Measurements from ENCODE around the gene ERBIN. TPM values are rescaled to one million over a fixed set of nuclear protein-coding genes. Genes with fewer than 3 reads are reported as not detected.

The ERBIN gene
- total and polyA plus RNA-seq, 2 of the 13 experiments (the other 11 are each of a cell fraction or from before 2014, with no cell fraction given) = 14.4 to 41.7 TPM

- TF ChIP-seq ZFYVE20 (CRISPR knock-in tag; IDR thresholded peaks at IDR 0.05; ENCODE audit: borderline replicate concordance, low read depth) = no peak
- no peak for TF ChIP-seq CENPX (CRISPR knock-in tag; IDR thresholded peaks at IDR 0.05)
- TF ChIP-seq PTBP1 (IDR thresholded peaks at IDR 0.05; ENCODE audit: low read depth, low read length, poor library complexity, severe bottlenecking) = no peak
- TF ChIP-seq ZBTB43 (CRISPR knock-in tag; conservative IDR thresholded peaks at IDR 0.05) = no peak
- TF ChIP-seq POLR2A (IDR thresholded peaks at IDR 0.05; ENCODE audit: insufficient read depth in 1 of 2, low read depth in 2 of 2, low read length in 2 of 2) = peak; percentile 71 to 79
- TF ChIP-seq HNRNPL (IDR thresholded peaks at IDR 0.05; ENCODE audit: low read depth, low read length) = 0 out of 2 replicates have a peak, but pooled peaks have one; percentile 30
- TF ChIP-seq MBD4 (IDR thresholded peaks at IDR 0.05; ENCODE audit: borderline replicate concordance, low read length) = no peak
- TF ChIP-seq ZNF580 (CRISPR knock-in tag; IDR thresholded peaks at IDR 0.05; ENCODE audit: borderline replicate concordance, low read depth) = no peak
- TF ChIP-seq AFF4 (CRISPR knock-in tag; IDR thresholded peaks at IDR 0.05) = no peak
- no peak for TF ChIP-seq REL (CRISPR knock-in tag; conservative IDR thresholded peaks at IDR 0.05)
- no peak for TF ChIP-seq SNRNP70 (IDR thresholded peaks at IDR 0.05; ENCODE audit: low read depth, low read length)
- no peak for TF ChIP-seq ZNF496 (CRISPR knock-in tag; IDR thresholded peaks at IDR 0.05; ENCODE audit: insufficient replicate concordance)
- TF ChIP-seq ZNF576 (CRISPR knock-in tag; IDR thresholded peaks at IDR 0.05) = peak; percentile 78
- TF ChIP-seq BCL6 (CRISPR knock-in tag; IDR thresholded peaks at IDR 0.05) = 0 out of 2 replicates have a peak, but pooled peaks have one; percentile 11
- TF ChIP-seq ZNF773 (CRISPR knock-in tag; IDR thresholded peaks at IDR 0.05; ENCODE audit: borderline replicate concordance) = no peak
- TF ChIP-seq IKZF4 (CRISPR knock-in tag; IDR thresholded peaks at IDR 0.05; ENCODE audit: borderline replicate concordance, low read depth, not compliant biosample characterization) = no peak
- no peak for TF ChIP-seq BCL3 (CRISPR knock-in tag; IDR thresholded peaks at IDR 0.05)
- no peak for TF ChIP-seq ELK4 (CRISPR knock-in tag; IDR thresholded peaks at IDR 0.05; ENCODE audit: borderline replicate concordance)
- TF ChIP-seq DMAP1 (CRISPR knock-in tag; IDR thresholded peaks at IDR 0.05) = no peak; the same call in 1 of the 2 replicates
- TF ChIP-seq ELF3 (CRISPR knock-in tag; IDR thresholded peaks at IDR 0.05) = peak; percentile 1; the same call in 1 of the 2 replicates
- no peak for TF ChIP-seq RAD51 (IDR thresholded peaks at IDR 0.05; ENCODE audit: borderline replicate concordance)
- TF ChIP-seq TBX3 (IDR thresholded peaks at IDR 0.05; ENCODE audit: borderline replicate concordance) = no peak
Observed at GRCh38 chr5:65925044-65925600, 1.3 kb upstream of the ERBIN start (continued).

Data from HepG2 (cell line).